Hematopoietic multipotent progenitor cell treated with erythropoietin and hydrocortisone succinate and interleukin-3 and kit ligand, for 17 days (in vitro differentiated cells): ENCODE measurements around the gene KLHL13.
"Not testable (repeated sequence)": the region's sequence is repeated elsewhere in the genome, so short reads cannot be mapped to it uniquely, and the experiment has no call there.

Experiments used
- DNase-seq: peaks from one replicate; pipeline ENCODE4 v3.0.0-alpha.2; 2015; ENCODE audit warnings: low spot score

KLHL13 gene

DNA sequence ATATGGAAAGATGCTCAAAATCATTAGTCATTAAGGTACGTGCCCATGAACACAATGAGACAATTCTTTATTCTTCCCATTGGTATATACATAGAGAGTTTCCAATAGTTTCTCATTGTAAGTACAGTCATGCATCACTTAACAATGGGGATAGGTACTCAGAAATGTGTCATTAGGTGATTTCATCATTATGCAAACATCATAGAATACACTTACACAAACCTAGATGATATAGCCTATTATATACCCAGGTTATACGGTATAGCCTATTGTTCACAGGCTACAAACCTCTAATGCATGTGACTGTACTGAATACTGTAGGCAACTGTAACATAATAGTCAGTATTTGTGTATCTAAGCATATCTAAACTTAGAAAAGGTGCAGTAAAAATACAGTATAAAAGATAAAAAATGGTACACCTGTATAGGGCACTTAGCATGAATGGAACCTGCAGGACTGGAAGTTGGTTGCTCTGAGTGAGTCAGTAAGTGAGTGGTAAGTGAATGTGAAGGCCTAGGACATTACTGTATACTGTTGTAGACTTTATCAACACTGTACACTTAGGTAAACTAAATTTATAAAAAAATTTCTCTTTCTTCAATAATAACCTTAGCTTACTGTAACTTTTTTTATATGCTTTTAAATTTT is 49.6 kb downstream of the KLHL13 start:
- no peak for DNase-seq

DNA sequence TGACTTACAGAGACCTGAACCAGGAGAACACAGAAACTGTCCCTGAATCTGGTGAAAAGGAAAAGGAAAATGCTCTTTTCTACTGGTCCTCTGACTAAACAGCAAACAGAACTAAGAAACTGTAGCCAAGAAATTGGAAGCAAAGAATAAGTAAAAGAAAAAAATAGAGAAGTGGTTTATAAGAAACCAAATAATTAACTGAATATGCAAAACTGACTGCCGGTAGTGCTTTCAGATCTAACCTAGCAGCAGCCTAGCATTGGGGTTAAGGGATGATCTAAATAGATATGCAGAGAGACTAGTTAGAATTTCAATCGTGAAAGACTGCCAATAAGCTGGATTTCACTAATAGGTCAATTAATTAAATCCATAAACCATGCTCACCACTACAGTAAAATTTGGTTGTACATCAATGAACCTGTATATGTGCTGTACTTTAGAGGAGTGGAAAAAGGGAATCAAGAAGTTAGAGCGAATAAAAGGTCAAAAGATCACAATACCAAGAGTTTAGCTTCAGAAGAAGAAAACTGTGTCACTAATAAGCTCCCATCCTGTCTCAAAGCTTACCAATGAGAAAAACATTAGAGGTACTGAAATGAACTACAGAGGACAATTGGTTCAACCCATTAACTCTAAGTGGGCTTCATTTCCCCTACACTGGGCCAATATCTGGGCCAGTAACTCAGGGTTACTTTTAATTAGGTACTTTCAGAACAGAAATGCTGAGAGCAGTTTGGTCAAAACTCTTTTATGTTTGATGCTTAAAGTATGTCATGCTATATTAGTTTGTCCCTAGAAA is 53.6 kb downstream of the KLHL13 start:
- no peak for DNase-seq

DNA sequence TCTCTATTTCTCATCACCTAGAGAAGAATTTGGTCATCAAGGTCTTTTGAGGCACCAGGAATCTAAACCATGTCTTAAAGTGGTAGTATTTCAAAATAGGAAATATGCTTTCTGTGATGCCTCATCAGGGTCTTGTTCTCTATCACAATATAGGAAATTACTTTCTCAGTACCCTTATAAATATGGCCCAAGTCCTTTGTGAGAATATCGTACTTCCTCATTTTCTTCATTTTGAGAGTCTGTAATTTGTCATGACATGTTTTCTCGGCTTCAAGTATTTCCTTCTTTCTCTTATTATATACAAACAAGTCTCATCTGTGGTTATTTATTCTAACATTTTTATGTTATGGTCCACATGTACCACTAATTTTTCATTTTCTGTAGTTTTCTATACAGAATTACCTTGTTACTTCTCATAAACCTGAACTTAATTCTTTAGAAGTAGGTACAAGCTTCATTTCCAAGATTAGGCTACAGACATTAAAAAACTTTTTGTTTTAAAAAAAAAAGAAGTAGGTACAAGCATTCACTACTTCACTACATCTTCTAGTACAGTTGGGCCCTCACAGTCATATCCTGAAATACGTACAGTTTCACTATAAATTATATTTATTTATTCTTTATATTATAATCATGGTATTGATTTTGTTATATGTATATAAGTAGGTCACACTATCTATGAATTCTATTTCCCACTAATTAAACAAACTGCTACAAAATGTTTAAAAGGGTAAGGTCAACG is 54.4 kb downstream of the KLHL13 start:
- DNase-seq, result no peak

DNA sequence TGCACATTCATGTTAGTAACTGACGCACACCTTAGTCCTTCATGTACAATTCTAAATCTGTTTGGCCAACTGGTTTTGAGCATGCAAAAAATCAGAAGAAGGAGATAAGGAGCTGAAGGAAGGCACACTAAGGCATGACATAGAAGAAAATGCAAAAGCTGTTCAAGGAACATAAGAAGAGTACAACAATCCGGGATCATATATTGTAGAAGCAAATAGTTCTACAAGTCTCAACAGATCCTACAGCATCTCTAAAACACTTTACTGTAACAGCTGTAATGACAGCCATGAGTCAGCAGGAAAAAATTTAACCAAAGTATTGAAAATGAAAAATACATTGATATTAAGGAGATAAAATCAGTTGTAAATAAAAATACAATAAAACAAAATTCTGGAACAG is 57.7 kb downstream of the KLHL13 start:
- no peak for DNase-seq

DNA sequence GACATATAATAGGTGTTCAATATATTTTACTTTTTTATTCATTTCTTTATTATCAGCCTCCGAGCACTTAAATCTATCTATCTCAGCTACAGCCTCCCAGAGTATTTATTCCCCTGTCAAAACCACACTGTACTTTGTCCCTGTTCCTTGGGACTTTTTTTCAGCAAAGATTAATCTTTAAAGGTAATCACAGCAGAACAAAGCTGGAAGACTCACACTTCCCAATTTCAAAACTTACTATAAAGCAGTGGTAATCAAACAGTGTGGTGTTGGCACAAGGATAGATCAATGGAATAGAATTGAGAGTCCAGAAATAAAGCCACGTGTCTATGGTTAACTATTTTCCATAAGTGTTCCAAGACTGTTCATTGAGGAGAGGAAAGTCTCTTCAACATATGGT is 59.7 kb downstream of the KLHL13 start:
- no peak for DNase-seq

DNA sequence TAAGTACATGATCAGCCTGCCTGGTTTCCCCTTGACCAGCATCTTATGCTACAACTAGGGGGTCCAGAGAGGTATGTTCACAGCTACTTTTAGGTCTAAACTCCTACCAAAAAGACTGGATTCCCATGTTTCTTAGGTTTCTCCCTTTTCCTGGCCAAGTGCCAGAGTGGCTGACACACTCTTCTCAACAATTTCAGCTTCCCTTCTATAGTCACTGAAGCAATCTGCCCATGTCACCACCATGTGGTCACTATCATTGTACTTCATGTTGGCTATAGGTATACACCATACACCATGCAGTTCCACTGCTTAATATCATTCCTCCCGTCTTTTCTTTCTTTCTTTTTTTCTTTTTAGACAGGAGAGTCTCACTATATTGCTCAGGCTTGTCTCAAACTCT is 66.9 kb downstream of the KLHL13 start:
- no peak for DNase-seq

DNA sequence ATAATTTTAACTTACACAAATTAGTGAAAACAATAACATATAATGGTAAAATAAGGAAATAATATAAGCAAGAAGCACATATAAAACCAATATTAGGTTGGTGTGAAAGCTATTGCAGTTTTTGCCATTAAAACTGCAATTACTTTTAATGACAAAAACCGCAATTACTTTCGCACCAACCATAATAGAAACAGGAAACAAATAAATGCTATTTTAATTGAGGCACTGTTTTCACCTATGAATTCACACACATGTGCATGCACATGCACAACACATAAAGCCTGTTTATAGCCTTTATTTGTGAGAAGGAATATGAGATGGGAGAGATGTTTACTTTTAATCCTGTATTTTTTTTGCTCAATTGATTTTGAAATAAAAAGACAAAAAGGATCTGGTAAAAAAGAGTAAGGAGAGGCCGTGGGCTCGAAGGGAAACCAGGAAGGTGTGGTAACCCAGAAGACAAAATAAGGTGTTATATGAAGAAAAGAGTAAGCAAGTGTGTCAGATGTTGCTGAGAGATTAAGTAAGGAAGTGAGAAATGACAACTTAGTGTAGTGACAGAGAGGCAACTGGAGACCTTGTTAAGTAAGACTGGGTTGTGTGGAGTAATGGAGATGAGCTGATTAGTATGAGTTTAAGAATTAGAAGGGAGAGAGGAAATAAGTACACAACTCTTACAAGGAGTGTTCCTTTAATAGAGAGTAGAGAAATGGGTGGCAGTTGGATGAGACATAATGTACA is 69.0 kb downstream of the KLHL13 start:
- no peak for DNase-seq

DNA sequence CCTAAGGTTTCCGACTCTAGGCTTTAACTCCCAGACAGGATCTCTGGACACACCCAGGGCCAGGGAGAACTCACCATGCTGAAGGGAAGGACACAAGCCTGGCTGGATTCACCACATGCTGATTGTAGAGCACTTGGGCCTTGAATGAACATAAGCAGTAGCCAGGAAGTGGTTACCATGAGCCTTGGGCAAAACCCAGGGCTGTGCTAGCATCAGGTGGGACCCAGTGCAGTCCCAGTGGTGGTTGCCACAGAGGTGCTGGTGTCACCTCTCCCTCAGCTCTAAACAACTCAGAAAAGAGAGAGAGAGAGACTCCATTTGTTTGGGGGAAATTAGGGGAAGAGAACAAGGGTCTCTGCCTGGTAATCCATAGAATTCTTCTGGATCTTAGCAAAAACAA is 77.0 kb downstream of the KLHL13 start:
- DNase-seq, result no peak

- DNase-seq, result no peak
Observed at GRCh38 chrX:118038614-118039365, 77.8 kb downstream of the KLHL13 start.

DNA sequence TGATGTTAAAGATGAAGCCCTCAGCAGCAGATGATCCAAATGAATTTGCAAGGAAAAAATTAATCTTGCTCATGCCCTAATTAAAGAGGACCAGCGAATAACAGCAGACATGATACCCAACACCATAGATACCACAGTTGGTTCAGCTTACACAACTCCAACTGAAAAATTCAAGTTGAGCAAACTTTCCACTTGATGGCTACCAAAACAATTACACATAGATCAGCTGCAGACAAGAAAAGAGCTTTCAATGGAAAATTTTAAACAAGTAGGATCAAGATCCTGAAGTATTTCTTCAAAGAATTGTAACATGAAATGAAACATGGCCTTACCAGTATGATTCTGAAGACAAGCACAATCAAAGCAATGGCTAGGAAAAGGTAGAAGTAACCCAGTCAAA is 90.0 kb downstream of the KLHL13 start:
- DNase-seq, result no peak

DNA sequence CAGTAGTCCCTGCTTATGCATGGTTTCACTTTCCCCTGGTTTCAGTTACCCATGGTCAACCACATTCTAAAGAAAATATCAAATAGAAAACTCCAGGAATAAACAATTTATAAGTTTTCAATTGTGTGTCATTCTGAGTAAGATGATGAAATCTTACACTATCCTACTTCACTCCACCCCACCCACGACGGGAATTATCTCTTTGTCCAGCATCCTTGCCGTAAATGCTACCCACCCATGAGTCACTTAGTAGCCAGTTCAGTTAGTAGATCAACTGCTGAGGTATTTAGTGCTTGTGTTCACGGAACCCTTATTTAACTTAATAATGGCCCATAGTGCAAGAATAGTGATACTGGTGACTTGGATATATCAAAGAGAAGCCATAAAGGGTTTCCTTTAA is 91.4 kb downstream of the KLHL13 start:
- no peak for DNase-seq

- no peak for DNase-seq
Observed at GRCh38 chrX:118024482-118024881, 92.1 kb downstream of the KLHL13 start.

GRCh38 chrX:118022753-118023152 is 93.9 kb downstream of the KLHL13 start:
- no peak for DNase-seq

- no peak for DNase-seq
Observed at GRCh38 chrX:118016422-118016821, 100.2 kb downstream of the KLHL13 start.

DNA sequence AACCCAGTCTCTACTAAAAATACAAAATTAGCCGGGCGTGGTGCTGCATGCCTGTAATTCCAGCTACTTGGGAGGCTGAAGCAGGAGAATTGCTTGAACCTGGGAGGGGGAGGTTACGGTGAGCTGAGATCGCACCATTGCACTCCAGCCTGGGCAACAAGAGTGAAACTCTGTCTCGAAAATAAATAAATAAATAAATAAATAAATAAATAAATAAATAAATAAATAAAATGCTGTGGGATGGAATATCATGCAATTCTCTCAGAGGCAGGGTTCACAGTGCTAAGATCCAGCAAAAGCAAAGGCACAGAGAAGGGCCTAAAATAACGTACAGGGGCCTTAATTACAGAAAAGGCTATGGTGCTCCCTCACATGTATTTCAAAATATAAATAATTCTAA is 114.2 kb downstream of the KLHL13 start:
- DNase-seq, result not testable (repeated sequence)

DNA sequence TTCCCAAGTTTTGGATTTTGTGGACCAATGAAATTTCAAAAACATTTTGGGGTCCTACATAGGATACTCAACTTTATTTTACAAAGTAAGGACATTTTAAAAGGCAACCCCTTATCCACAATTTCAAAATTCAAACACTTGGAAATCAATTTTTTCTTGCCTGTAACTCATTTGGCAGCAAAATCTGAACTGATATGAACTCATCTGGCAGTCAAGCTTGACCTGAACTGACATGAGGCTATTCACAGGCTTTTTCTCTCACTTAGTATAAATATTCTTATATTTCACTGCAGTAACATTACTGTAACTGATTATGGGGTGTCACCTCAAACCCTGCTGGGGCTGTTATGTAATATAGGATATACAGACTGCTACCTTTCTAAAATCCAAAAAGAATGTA is 116.1 kb downstream of the KLHL13 start:
- no peak for DNase-seq

GRCh38 chrX:117998171-117998570 is 118.4 kb downstream of the KLHL13 start:
- no peak for DNase-seq

DNA sequence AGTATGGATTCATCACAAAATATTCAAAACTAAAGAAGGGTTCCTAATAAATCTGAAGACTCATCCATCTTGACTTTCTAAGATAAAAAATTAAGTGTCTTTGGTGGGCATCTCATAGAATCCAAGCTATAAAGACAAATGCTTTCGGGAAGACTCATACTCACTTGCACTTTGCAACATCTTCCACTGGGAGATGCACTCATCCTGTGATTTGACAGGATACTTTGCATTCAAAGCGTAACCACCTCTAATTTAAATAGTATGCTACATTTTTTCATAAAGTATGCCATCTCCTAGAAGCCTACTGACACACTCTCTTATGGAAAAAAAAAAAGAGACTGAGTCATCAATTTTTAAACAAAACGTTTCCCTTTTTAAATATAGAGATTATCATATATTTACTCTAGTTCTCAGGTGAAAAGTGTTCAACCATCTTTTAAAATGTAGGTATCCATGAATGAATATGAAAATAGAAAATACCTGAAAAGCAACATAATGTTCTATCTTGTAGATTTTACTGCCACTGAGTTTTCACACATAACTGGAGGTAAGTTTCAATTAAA is 119.6 kb downstream of the KLHL13 start:
- no peak for DNase-seq

- no peak for DNase-seq
Observed at GRCh38 chrX:117996408-117996807, 120.2 kb downstream of the KLHL13 start.

- DNase-seq, result no peak
Observed at GRCh38 chrX:117995378-117995777, 121.2 kb downstream of the KLHL13 start.

DNA sequence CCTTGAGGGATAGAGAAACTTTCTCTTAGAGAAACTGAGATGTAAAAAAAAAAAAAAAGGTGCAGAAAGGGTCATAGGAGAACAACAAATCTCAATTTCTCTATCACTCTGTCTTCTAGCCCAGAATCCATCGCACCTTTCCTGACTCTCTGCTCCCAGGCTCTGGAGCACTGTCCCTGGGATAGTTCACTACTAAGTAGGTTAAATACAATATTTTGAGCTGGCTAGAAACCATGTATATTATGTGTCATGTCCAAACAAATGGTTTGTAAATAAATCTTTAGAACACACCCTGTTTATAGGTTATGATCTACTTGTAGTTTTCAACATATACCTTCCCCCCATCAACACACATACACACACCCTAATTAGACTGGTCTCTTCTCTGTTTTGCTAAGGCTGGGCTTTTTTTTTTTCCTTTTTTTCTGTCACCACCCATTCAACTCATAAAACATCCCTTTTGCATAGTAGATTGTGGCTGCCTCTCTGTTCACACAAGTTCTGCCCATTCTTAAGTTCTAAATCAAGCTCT is 124.4 kb downstream of the KLHL13 start:
- DNase-seq, result no peak
